OCI-LY3 (cell line): ENCODE data around the gene TGM3.

Experiments used
- H2AFZ ChIP-seq: fragments of 200-600, 300-600 bp; shearing (Covaris generic); 2 replicates; pipeline ENCODE4 v1.6.0; 2014; ENCODE audit warnings: antibody characterized with exemption, low read depth, low read length
- H3K27ac ChIP-seq: fragments of 200-600, 300-600 bp; sonication (generic); 2 replicates; pipeline ENCODE4 v1.5.1; 2014; ENCODE audit warnings: mild to moderate bottlenecking, low read length, moderate library complexity, mixed read lengths
- H3K27me3 ChIP-seq: fragments of 200-600, 300-600 bp; sonication (generic); 2 replicates; pipeline ENCODE4 v1.6.1; 2014; ENCODE audit warnings: low read depth, low read length, mixed read lengths
- H3K36me3 ChIP-seq: fragments of 200-600, 300-600 bp; sonication (generic); replicated peaks from 2 replicates; pipeline ENCODE3; 2014; ENCODE audit warnings: low read depth, low read length, mixed read lengths
- H3K4me1 ChIP-seq: fragments of 300-600, 200-600 bp; sonication (generic); 2 replicates; pipeline ENCODE4 v1.6.1; 2014; ENCODE audit warnings: low read length, mixed read lengths
- H3K4me2 ChIP-seq: fragments of 200-600, 300-600 bp; sonication (generic); 2 replicates; pipeline ENCODE4 v1.6.1; 2014; ENCODE audit warnings: low read length, mixed read lengths
- H3K4me3 ChIP-seq: fragments of 300-600, 200-600 bp; sonication (generic); 2 replicates; pipeline ENCODE4 v1.5.1; 2014; ENCODE audit warnings: antibody characterized with exemption, mild to moderate bottlenecking, low read length, moderate library complexity
- H3K79me2 ChIP-seq: fragments of 300-600, 200-600 bp; shearing (Covaris generic); 2 replicates; pipeline ENCODE4 v1.6.1; 2014; ENCODE audit warnings: mild to moderate bottlenecking, low read length, mixed read lengths
- H3K9ac ChIP-seq: fragments of 300-600, 200-600 bp; shearing (Covaris generic); 2 replicates; pipeline ENCODE4 v1.6.0; 2014; ENCODE audit warnings: mild to moderate bottlenecking, low read length, moderate library complexity
- H3K9me3 ChIP-seq: fragments of 200-600, 300-600 bp; shearing (Covaris generic); 2 replicates; pipeline ENCODE4 v1.6.1; 2014; ENCODE audit warnings: low read length, mixed read lengths; ENCODE audit not compliant: insufficient read depth
- H4K20me1 ChIP-seq: fragments of 200-600, 300-600 bp; sonication (generic); 2 replicates; pipeline ENCODE4 v1.6.1; 2016; ENCODE audit warnings: low read length, mixed read lengths; ENCODE audit not compliant: insufficient read depth
- CTCF ChIP-seq: fragments of 200-600, 300-600 bp; sonication (generic); IDR thresholded peaks from 2 replicates; pipeline ENCODE4 v1.5.1; 2014; ENCODE audit warnings: antibody characterized with exemption, low read length, low read depth
- EZH2phosphoT487 ChIP-seq: fragments of 200-600 bp; shearing (Covaris generic); IDR thresholded peaks from 2 replicates; pipeline ENCODE4 v1.6.1; 2018; ENCODE audit warnings: antibody characterized with exemption, mixed run types, low read depth

The TGM3 gene

GRCh38 chr20:2363187-2363586 lies 67.4 kb downstream of the TGM3 start:
- H3K27me3 ChIP-seq = peaks cover 9% of the 10 kb centered on the region; the same call in 1 of the 2 replicates
- no peak overlapping the region for H2AFZ ChIP-seq
- H3K4me1 ChIP-seq = no peaks in the 10 kb centered on the region
- no peaks in the 10 kb centered on the region for H3K79me2 ChIP-seq
- no peaks in the 10 kb centered on the region for H3K36me3 ChIP-seq
- peaks cover 10% of the 10 kb centered on the region; the same call in 1 of the 2 replicates for H3K9me3 ChIP-seq
- no peak overlapping the region for H3K4me3 ChIP-seq
- no peak overlapping the region for H3K27ac ChIP-seq
- H3K9ac ChIP-seq = no peak overlapping the region
- H4K20me1 ChIP-seq = no peaks in the 10 kb centered on the region
- no peak overlapping the region for H3K4me2 ChIP-seq
- TF ChIP-seq EZH2phosphoT487 (no peak), CTCF (no peak)

GRCh38 chr20:2363587-2363986 lies 67.8 kb downstream of the TGM3 start:
- no peak overlapping the region for H3K4me2 ChIP-seq
- no peaks in the 10 kb centered on the region for H3K36me3 ChIP-seq
- no peak overlapping the region for H3K9ac ChIP-seq
- TF ChIP-seq CTCF (no peak), EZH2phosphoT487 (no peak)
- H3K27ac ChIP-seq = no peak overlapping the region
- H3K27me3 ChIP-seq = peaks cover 13% of the 10 kb centered on the region; the same call in 1 of the 2 replicates
- no peak overlapping the region for H2AFZ ChIP-seq
- no peaks in the 10 kb centered on the region for H4K20me1 ChIP-seq
- no peak overlapping the region for H3K4me3 ChIP-seq
- peaks cover 13% of the 10 kb centered on the region for H3K9me3 ChIP-seq
- H3K4me1 ChIP-seq = no peaks in the 10 kb centered on the region
- no peaks in the 10 kb centered on the region for H3K79me2 ChIP-seq

- Histone ChIP-seq H2AFZ (no peak overlapping the region), H3K4me2 (no peak overlapping the region), H3K4me3 (no peak overlapping the region), H3K4me1 (no peaks in the 10 kb centered on the region), H3K27me3 (peaks cover 16% of the 10 kb centered on the region; the same call in 1 of the 2 replicates), H3K36me3 (no peaks in the 10 kb centered on the region), H3K27ac (no peak overlapping the region), H3K9me3 (peaks cover 16% of the 10 kb centered on the region), H3K79me2 (no peaks in the 10 kb centered on the region), H4K20me1 (no peaks in the 10 kb centered on the region), H3K9ac (no peak overlapping the region)
- TF ChIP-seq CTCF = no peak
- no peak for TF ChIP-seq EZH2phosphoT487
Observed at GRCh38 chr20:2364044-2364443, 68.2 kb downstream of the TGM3 start.

GRCh38 chr20:2365091-2365490 lies 69.3 kb downstream of the TGM3 start:
- H3K27ac ChIP-seq = no peak overlapping the region
- no peak overlapping the region for H2AFZ ChIP-seq
- peaks cover 19% of the 10 kb centered on the region for H3K27me3 ChIP-seq
- no peaks in the 10 kb centered on the region for H3K4me1 ChIP-seq
- no peak for TF ChIP-seq EZH2phosphoT487
- no peak overlapping the region for H3K9ac ChIP-seq
- H4K20me1 ChIP-seq = no peaks in the 10 kb centered on the region
- H3K9me3 ChIP-seq = peaks cover 16% of the 10 kb centered on the region
- H3K79me2 ChIP-seq = no peaks in the 10 kb centered on the region
- H3K36me3 ChIP-seq = no peaks in the 10 kb centered on the region
- no peak overlapping the region for H3K4me2 ChIP-seq
- no peak overlapping the region for H3K4me3 ChIP-seq

GRCh38 chr20:2365666-2366065 lies 69.9 kb downstream of the TGM3 start:
- Histone ChIP-seq H3K27ac (no peak overlapping the region), H3K36me3 (no peaks in the 10 kb centered on the region), H4K20me1 (no peaks in the 10 kb centered on the region), H3K4me2 (no peak overlapping the region), H3K79me2 (no peaks in the 10 kb centered on the region), H3K4me1 (no peaks in the 10 kb centered on the region), H3K9ac (no peak overlapping the region), H3K27me3 (peaks cover 25% of the 10 kb centered on the region), H3K9me3 (peaks cover 18% of the 10 kb centered on the region), H3K4me3 (no peak overlapping the region), H2AFZ (no peak overlapping the region)
- no peak for TF ChIP-seq CTCF
- TF ChIP-seq EZH2phosphoT487 = no peak
